KOPT-K1 (cell line): ENCODE measurements around the gene DES.

Experiments used
- H3K27ac ChIP-seq: fragments of 200-600 bp; sonication (generic); 2 replicates; pipeline ENCODE4 v1.5.1; 2016; ENCODE audit warnings: antibody characterized with exemption, mild to moderate bottlenecking, low read depth, low read length; ENCODE audit not compliant: poor library complexity, severe bottlenecking
- H3K36me3 ChIP-seq: fragments of 200-600 bp; sonication (generic); 2 replicates; pipeline ENCODE4 v1.5.1; 2017; ENCODE audit warnings: antibody characterized with exemption, mild to moderate bottlenecking, low read length, moderate library complexity; ENCODE audit not compliant: insufficient read depth
- H3K9me3 ChIP-seq: fragments of 200-600 bp; sonication (generic); 2 replicates; pipeline ENCODE4 v1.5.1; 2017; ENCODE audit warnings: antibody characterized with exemption, low read length, mild to moderate bottlenecking; ENCODE audit not compliant: insufficient read depth, poor library complexity, severe bottlenecking

DES gene

GRCh38 chr2:219461047-219461514 lies 42.9 kb downstream of the DES start:
- no peaks in the 10 kb centered on the region for H3K36me3 ChIP-seq
- H3K27ac ChIP-seq = no peak overlapping the region
- no peaks in the 10 kb centered on the region for H3K9me3 ChIP-seq

- Histone ChIP-seq H3K36me3 (no peaks in the 10 kb centered on the region), H3K9me3 (no peaks in the 10 kb centered on the region), H3K27ac (no peak overlapping the region)
These were observed 43.5 kb downstream of the DES start for GRCh38 chr2:219461669-219462068.

- Histone ChIP-seq H3K9me3 (no peaks in the 10 kb centered on the region), H3K36me3 (no peaks in the 10 kb centered on the region), H3K27ac (no peak overlapping the region)
These were observed 44.2 kb downstream of the DES start for GRCh38 chr2:219462349-219462748.

GRCh38 chr2:219464286-219465032 lies 46.3 kb downstream of the DES start:
- Histone ChIP-seq H3K36me3 (no peaks in the 10 kb centered on the region), H3K27ac (no peak overlapping the region)

GRCh38 chr2:219465659-219466561 lies 47.7 kb downstream of the DES start:
- no peak overlapping the region for H3K27ac ChIP-seq
- H3K9me3 ChIP-seq = no peaks in the 10 kb centered on the region

More at GRCh38 chr2:219464286-219465032, 46.3 kb downstream of the DES start:
- H3K9me3 ChIP-seq = no peaks in the 10 kb centered on the region

GRCh38 chr2:219466816-219467735 lies 48.9 kb downstream of the DES start:
- Histone ChIP-seq H3K27ac (no peak overlapping the region), H3K36me3 (no peaks in the 10 kb centered on the region), H3K9me3 (no peaks in the 10 kb centered on the region)

More at GRCh38 chr2:219465659-219466561, 47.7 kb downstream of the DES start:
- H3K36me3 ChIP-seq = no peaks in the 10 kb centered on the region

- H3K36me3 ChIP-seq = no peaks in the 10 kb centered on the region
- no peak overlapping the region for H3K27ac ChIP-seq
- no peaks in the 10 kb centered on the region for H3K9me3 ChIP-seq
These were observed 49.5 kb downstream of the DES start for GRCh38 chr2:219467736-219468075.

GRCh38 chr2:219468410-219469185 lies 50.4 kb downstream of the DES start:
- Histone ChIP-seq H3K36me3 (no peaks in the 10 kb centered on the region), H3K27ac (no peak overlapping the region), H3K9me3 (no peaks in the 10 kb centered on the region)

- Histone ChIP-seq H3K27ac (no peak overlapping the region), H3K36me3 (no peaks in the 10 kb centered on the region), H3K9me3 (no peaks in the 10 kb centered on the region)
These were observed 51.1 kb downstream of the DES start for GRCh38 chr2:219469186-219469724.

- no peaks in the 10 kb centered on the region for H3K9me3 ChIP-seq
- no peaks in the 10 kb centered on the region for H3K36me3 ChIP-seq
- no peak overlapping the region for H3K27ac ChIP-seq
These were observed 52.3 kb downstream of the DES start for GRCh38 chr2:219470429-219470828.

GRCh38 chr2:219471476-219472371 lies 53.5 kb downstream of the DES start:
- Histone ChIP-seq H3K36me3 (no peaks in the 10 kb centered on the region), H3K27ac (no peak overlapping the region), H3K9me3 (no peaks in the 10 kb centered on the region)

GRCh38 chr2:219472629-219473187 lies 54.5 kb downstream of the DES start:
- Histone ChIP-seq H3K27ac (no peak overlapping the region), H3K9me3 (no peaks in the 10 kb centered on the region)

GRCh38 chr2:219473511-219473910 lies 55.3 kb downstream of the DES start:
- no peaks in the 10 kb centered on the region for H3K36me3 ChIP-seq
- no peak overlapping the region for H3K27ac ChIP-seq
- no peaks in the 10 kb centered on the region for H3K9me3 ChIP-seq

More at GRCh38 chr2:219472629-219473187, 54.5 kb downstream of the DES start:
- H3K36me3 ChIP-seq = no peaks in the 10 kb centered on the region
